Left cardiac atrium (tissue), 4 donors: ENCODE data around the gene GLIPR1. TPM values are rescaled to one million over a fixed set of nuclear protein-coding genes. Genes with fewer than 3 reads are reported as not detected.
A peak's percentile ranks its signal among the peaks of the same experiment; 100 is the strongest.
"Not testable (repeated sequence)": the region's sequence is repeated elsewhere in the genome, so short reads cannot be mapped to it uniquely, and the experiment has no call there.

ENCODE experiments used
- ATAC-seq, 2 donors: fragments of 200-7000 bp; cut with Tn5 transposase; one replicate each; pipeline ENCODE4 v1.9.1; 2020; ENCODE audit warnings: mild to moderate bottlenecking in 2 of 2, moderate library complexity in 2 of 2
- DNase-seq: peaks from one replicate; pipeline ENCODE4 v3.0.0-alpha.2; 2020
- intact Hi-C, 2 donors: fragments of 100-400 bp; cut with DNase I; formaldehyde crosslinking; loops; one replicate each; pipeline versions ENCODE4 v1.14.1 to v1.15.1; 2022 to 2023
- total RNA-seq, 2 donors: library from RNA; stranded (reverse); fragmentation: NEBNext Ultra II Directional; extraction: Animal tissue kit (Norgen Biotek cat#: 25700); gene quantifications; one replicate each; pipeline ENCODE4 v1.2.1, GENCODE V29; 2021
- donor health status: DM: no; HTN: yes; CAD: no.
- donor health status: DM: no; HTN: yes; CAD: no; lungs with severe emphysema.
- donor health status: DM: yes; HTN: yes; CAD: no.
- donor health status: Dilated cardiomyopathy.

Gene GLIPR1
- total RNA-seq, 2 donors from 2014 or later: 20.2 to 28.8 TPM

DNA sequence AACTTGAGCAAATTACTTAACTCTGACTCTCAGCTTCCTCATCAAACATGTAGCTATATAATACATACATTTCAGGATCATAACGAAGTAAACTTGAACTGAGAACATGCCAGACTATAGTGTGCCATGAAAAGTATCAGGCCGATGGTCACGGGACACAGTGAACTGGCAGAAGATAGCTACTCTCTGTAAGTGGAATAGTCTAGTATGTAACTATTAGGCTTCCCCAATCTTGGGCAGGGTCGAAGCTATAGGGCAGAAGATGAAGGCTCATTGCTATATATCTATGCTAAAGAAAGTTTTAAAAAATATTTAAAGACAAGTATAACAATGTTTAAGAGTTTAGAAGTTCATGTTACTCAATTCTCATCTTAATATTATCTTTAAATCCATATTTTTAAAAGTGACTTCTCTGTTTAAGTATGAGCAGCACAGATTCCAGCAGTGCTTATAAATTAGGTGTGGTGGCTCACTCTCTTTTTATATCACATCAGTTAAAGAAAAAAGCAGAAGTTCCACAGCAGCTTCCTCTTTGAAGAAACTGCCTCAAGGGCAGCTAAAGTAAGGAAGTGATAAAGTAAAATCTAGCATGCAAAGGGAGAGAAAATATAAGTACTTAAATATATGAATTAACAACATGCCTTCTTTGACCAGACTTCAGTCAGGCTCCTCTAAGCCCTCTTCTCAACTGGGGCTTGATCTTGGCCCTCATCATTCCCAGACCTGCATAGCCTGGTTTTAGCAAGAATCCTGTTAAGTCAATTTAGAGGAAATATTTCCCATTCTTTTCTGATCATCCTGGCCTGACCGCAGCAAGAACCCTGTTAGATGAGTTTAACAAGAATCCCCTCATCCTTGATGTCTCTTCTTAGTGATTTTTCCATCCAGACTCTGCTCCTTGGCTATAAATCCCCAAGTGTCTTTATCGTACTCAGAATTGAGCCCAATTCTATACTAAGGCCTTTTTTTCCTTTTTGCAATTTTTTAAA, 8.4 kb upstream of the GLIPR1 start:
- intact Hi-C loops: no loop called here
- DNase-seq (no peak), ATAC-seq (no peak)

DNA sequence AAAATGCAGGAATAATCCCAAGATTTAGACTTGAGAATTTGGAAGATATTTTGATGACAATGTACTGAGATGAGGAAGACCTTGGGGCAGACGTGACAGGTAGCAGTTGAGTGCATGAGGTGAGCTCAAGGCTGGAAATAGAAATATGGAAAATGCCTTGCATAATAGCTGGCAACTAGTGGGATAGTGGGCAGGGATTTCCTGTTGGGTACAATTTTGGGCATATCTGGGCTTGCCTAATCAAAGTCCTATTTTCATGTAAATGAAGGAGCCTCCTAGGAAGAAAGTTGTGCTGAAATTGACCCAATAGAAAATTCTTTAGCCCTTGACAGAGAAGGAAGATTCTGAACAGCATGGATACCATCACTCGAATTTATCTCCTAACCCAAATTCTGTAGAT, 6.4 kb upstream of the GLIPR1 start:
- DNase-seq: no peak
- intact Hi-C loops: no loop called here
- ATAC-seq: no peak

GRCh38 chr12:75476071-75476470, 4.5 kb upstream of the GLIPR1 start:
- ATAC-seq (no peak), DNase-seq (no peak)
- intact Hi-C loops: no loop called here

DNA sequence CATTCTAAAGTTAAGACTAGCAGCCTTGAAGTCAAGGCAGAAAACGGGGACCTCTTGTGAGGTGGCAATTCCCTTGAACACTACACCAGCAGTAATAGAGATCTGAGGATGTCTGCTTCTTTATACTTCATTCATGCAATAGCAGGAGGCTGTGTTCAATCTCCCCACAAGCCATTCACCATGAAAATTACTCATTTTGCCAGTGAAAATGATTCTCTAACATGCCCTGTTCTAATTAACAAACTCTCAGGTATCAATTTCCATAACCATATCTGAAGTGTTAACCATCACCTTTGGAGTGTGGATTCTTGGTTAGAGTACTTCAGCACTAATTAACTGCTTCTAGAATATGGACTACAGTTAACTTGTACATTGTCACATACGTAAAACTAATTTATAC, 3.4 kb upstream of the GLIPR1 start:
- intact Hi-C loops: no loop called here
- DNase-seq: no peak
- no peak for ATAC-seq

GRCh38 chr12:75478116-75478794, 2.3 kb upstream of the GLIPR1 start:
- ATAC-seq (peak in 1 of 2 donors; percentile 35), DNase-seq (no peak)
- intact Hi-C loops: no loop called here

DNA sequence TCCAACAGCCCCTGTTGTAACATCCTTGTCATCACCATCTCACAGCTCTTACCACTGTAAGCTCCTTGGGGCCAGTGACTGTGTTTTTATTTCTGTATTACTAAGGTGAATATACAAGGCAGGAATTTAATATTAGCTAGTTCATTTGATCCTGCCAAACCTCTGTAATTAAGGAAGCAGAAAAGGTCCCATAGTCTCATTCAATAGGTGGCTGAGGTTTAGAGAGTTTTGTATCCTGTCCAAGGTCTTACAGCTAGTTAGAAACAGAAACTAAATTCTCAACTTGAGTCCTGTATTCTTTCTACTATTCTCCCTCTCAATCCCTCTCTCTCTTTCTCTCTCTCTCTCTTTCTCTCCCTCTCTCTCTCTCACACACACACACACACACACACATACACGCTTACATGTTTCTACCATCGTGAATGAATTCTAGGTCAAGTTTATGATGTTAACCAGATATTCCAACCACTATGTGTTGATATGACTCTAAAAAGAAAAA, 543 bp upstream of the GLIPR1 start:
- intact Hi-C loops: loop anchor here in 1 of 2 donors (10.0 kb wide), 1 partner anchor 85 kb away; the partner anchor contains the start of gene GLIPR1L2
- ATAC-seq (peak in 1 of 2 donors; percentile 34), DNase-seq (no peak)

- intact Hi-C loops: loop anchor here in 1 of 2 donors (10.0 kb wide), 1 partner anchor 86 kb away; the partner anchor contains the start of gene GLIPR1L2
- ATAC-seq: peak; percentile 14 to 26
Measured at GRCh38 chr12:75481013-75481705, 604 bp downstream of the GLIPR1 start.

GRCh38 chr12:75481774-75482173, 1.2 kb downstream of the GLIPR1 start:
- intact Hi-C loops: loop anchor here in 1 of 2 donors (10.0 kb wide), 1 partner anchor 87 kb away; the partner anchor contains the start of gene GLIPR1L2
- ATAC-seq (no peak), DNase-seq (no peak)

More at GRCh38 chr12:75481013-75481705, 604 bp downstream of the GLIPR1 start:
- no peak for DNase-seq

GRCh38 chr12:75482646-75483045, 2.1 kb downstream of the GLIPR1 start:
- intact Hi-C loops: loop anchor here in 1 of 2 donors (10.0 kb wide), 1 partner anchor 88 kb away; the partner anchor contains the start of gene GLIPR1L2
- ATAC-seq: no peak
- DNase-seq: no peak

- intact Hi-C loops: loop anchor here in 1 of 2 donors (10.0 kb wide), 1 partner anchor 89 kb away; the partner anchor contains the start of gene GLIPR1L2
- no peak for DNase-seq
- no peak for ATAC-seq
Measured at GRCh38 chr12:75483431-75483830, 2.9 kb downstream of the GLIPR1 start.

DNA sequence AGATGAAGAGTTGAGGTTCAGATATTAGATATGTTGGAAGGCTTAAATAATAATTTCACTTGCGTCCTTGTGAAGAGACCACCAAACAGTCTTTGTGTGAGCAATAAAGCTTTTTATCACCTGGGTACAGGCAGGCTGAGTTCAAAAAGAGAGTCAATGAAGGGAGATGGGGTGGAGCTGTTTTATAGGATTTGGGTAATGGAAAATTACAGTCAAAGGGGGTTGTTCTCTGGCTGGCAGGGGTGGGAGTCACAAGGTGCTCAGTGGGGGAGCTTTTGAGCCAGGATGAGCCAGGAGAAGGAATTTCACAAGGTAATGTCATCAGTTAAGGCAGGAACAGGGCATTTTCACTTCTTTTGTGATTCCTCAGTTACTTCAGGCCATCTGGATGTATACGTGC, 3.9 kb downstream of the GLIPR1 start:
- not testable (repeated sequence) for ATAC-seq, DNase-seq
- intact Hi-C loops: loop anchor here in 1 of 2 donors (10.0 kb wide), 1 partner anchor 90 kb away; the partner anchor contains the start of gene GLIPR1L2

- intact Hi-C loops: loop anchor here in 1 of 2 donors (10.0 kb wide), 1 partner anchor 93 kb away; the partner anchor contains the start of gene GLIPR1L2
- DNase-seq (no peak), ATAC-seq (no peak)
Measured at GRCh38 chr12:75487308-75487707, 6.8 kb downstream of the GLIPR1 start.

DNA sequence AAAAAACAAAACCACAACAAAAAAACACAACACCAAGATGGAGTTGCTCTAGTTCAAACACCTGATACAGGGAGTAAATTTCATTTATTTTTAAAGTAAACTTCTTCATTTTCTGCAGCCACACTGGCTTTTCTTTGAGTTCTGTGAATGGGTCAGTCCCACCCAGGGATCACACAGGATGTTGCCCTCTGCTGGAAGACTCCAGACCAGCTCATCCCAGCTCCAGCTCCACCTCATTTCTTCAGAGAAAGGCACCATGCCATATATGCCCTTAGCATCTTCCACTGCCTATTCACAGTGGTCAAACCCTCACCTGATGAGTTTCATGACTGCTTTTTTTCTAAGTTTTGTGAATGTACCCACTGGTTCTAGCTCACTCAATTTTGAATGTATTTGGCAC, 8.0 kb downstream of the GLIPR1 start:
- ATAC-seq: peak in 1 of 2 donors; percentile 68
- intact Hi-C loops: loop anchor here in 1 of 2 donors (10.0 kb wide), 1 partner anchor 94 kb away; the partner anchor contains the start of gene GLIPR1L2
- no peak for DNase-seq

GRCh38 chr12:75489187-75489586, 8.6 kb downstream of the GLIPR1 start:
- no peak for ATAC-seq

DNA sequence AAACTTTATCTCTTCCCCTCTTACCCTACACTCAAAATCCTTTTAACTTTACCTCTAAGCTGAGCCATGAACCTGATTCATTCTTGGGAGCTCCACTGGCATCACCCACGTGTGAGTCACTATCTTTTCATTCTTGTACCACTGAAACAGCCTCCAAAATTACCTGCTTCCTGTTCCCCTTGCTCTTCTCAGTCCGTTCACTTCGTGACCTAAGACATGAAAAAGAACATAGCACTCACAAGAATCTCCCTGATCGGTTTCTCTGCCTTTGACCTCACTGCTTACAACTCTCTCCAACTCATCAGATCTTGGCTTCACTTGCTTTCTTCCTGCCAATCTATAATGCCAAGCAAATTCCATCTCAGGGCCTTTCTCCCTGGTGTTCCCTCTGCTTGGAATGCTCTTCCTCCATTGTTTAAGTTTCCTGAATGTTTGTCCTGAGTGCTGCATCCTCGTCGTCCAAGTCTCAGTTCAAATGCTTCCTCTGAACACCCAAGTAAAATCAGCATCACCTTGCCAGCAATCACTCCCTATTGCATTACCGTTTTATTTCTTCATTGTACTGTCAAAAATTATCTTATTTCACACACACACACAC, 9.2 kb downstream of the GLIPR1 start:
- DNase-seq (no peak), ATAC-seq (peak; percentile 15 to 19)
- intact Hi-C loops: loop anchor here in 1 of 2 donors (10.0 kb wide), 1 partner anchor 95 kb away; the partner anchor contains the start of gene GLIPR1L2

More at GRCh38 chr12:75489187-75489586, 8.6 kb downstream of the GLIPR1 start:
- intact Hi-C loops: loop anchor here in 1 of 2 donors (10.0 kb wide), 1 partner anchor 94 kb away; the partner anchor contains the start of gene GLIPR1L2
- DNase-seq: no peak

GRCh38 chr12:75491169-75491568, 10.6 kb downstream of the GLIPR1 start:
- DNase-seq (no peak), ATAC-seq (no peak)
- intact Hi-C loops: no loop called here

DNA sequence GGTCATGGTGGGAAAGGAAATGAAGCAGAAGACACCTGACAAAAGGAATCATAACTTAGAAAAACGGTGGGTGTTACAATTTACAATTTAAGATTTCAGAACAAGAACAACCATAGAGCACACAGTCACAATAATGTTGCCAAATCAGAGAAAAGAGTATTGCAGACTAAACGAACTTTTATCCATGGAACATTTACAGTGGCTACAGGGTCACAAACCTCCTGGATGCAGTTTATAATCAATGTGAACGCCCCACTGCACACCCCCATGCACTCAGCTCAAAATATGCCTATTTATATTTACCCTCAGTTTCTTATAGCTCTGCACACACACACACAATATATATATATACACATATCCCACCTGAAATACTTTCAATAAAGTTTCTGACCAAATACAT, 22.9 kb downstream of the GLIPR1 start:
- no peak for ATAC-seq

DNA sequence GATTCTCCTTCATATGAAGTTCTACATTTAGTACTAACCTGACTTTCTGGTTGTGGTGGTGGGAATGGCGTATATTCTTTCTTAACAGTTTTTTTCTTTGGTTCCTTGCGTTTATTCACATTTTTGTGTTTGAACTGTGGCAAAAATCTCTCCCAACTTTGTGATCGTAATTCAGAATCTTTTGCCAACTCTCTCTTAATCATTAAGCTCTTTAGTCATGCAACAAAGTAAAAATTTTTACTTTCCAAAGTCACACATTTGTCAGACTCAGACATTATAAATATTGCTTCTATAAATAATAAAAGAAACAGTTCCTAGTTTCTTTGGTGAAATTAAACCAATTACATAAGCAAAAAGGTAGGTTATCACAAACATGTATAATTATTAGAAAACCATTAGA, 23.3 kb downstream of the GLIPR1 start:
- ATAC-seq: no peak
- intact Hi-C loops: no loop called here
- no peak for DNase-seq

More for the DNA sequence above, 22.9 kb downstream of the GLIPR1 start:
- DNase-seq: no peak
- intact Hi-C loops: no loop called here
